ENCODE measurements around the gene MCF2L.

DNA sequence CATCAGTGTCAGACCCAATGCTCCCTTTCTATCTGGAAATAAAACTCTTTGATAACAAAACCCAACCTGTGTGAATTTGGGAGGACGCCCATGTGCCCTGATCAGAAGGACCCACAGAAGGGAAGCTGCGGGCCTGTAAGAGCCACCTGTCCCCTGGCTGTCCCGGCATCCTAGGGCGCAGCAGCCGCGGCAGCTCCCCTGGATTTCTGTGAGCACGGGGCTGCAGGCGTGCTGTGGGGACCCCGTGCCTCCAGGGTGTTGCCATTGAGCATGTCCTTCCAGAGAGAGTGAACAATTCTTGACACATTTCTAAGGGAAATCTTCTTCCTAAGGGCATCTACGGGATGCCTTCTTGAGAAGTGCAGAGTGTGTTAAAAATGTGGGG lies 60.0 kb downstream of the MCF2L start:
- TF ChIP-seq POLR2A (IDR thresholded peaks at IDR 0.05; ENCODE audit: low read depth, low read length), result no peak
- TF ChIP-seq TAF1 (IDR thresholded peaks at IDR 0.05; ENCODE audit: borderline replicate concordance, low read depth, low read length), result no peak
- TF ChIP-seq POLR2AphosphoS5 (IDR thresholded peaks at IDR 0.05; ENCODE audit: low read depth, low read length), result no peak
